ENCODE data around the gene TMEM229A.
"Not testable (repeated sequence)": the region's sequence is repeated elsewhere in the genome, so short reads cannot be mapped to it uniquely, and the experiment has no call there.

Gene TMEM229A

GRCh38 chr7:124031406-124031805 is 1.5 kb downstream of the TMEM229A start:
- DNase-seq, result no peak

DNA sequence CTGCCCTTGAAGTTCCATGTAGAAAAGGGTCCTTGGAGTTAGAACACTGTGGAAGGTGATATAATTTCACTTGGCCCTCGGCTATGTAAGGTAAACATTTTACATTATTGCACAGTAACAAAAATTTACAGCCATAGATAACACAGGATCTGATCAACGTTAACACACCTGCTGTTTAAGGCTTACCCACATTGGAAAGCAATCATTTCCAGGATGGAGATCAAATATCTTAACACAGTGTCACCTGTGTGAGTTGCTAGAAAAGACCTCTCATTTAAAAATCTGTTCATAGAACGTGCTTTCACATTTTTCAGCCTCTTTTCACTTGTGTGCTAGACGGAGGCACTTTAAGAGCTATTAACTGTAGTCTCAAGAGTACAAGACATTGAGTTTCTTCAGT is 1.9 kb downstream of the TMEM229A start:
- DNase-seq, result no peak

DNA sequence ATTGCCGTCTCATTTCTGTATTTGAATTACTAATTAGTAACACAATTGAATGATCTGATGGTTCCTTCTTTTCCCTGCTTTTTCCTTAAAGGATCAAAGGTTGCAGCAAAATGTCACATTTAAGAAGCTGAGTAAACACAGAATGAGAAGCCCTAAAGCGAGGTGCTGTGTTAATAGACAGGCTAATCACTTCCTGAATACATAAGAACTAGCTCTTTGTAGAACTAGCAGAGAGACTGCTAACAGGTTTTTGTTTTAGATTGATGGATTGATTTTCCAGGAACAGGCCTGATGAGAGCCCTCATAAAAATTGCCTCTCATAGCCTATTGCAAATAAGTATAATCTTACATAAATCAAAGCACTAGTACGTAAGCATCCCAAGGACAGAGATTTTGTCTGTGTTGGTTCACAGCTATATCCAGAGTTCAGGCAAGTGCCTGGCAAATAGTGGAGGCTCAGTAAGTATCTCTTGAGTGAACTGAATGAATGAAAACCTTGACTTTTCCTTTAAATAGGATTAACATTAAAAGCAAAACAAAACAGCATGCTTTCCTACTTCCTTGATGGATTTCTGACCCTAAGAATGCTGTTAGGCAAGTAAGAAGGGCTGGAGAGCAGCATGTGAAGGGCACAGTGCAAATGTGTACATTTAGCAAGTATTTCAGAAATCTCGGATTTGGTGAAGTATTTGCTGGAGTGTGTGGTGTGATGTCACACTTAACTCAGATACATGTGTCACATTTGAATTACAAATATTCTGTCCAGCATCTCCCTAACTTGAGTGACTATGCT is 3.3 kb downstream of the TMEM229A start:
- DNase-seq, result no peak

DNA sequence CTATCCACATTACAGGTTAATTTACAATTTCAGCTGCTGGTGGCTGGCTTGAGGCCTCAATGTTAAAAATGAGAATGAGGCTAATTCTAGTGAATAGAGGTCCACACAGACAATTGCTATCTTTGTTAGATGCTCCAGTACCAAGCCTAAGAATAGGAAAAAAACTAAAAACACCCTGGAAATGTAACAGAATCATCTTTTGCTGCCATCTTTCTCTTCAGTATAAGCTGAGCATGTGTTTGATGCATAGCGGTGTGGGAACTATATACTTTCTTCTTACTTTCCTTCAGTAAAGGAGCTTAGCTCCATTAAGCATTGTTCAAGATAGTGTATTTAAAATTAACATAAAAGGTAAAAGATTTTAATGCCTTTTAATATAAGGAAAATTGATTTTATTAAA is 5.6 kb downstream of the TMEM229A start:
- no peak for DNase-seq

- DNase-seq, result not testable (repeated sequence)
Measured at GRCh38 chr7:124024329-124024728, 8.5 kb downstream of the TMEM229A start.

- DNase-seq, result no peak
Measured at GRCh38 chr7:124022551-124022950, 10.3 kb downstream of the TMEM229A start.

GRCh38 chr7:124020060-124020459 is 12.8 kb downstream of the TMEM229A start:
- no peak for DNase-seq

- no peak for DNase-seq
Measured at GRCh38 chr7:124013306-124013705, 19.6 kb downstream of the TMEM229A start.

- no peak for DNase-seq
Measured at GRCh38 chr7:124012864-124013263, 20.0 kb downstream of the TMEM229A start.

- DNase-seq, result no peak
Measured at GRCh38 chr7:124009321-124009720, 23.5 kb downstream of the TMEM229A start.

GRCh38 chr7:124008296-124008695 is 24.6 kb downstream of the TMEM229A start:
- not testable (repeated sequence) for DNase-seq

GRCh38 chr7:123999703-124000102 is 33.2 kb downstream of the TMEM229A start:
- DNase-seq, result no peak

GRCh38 chr7:123998921-123999320 is 33.9 kb downstream of the TMEM229A start:
- no peak for DNase-seq

- no peak for DNase-seq
Measured at GRCh38 chr7:123996327-123996625, 36.6 kb downstream of the TMEM229A start.

DNA sequence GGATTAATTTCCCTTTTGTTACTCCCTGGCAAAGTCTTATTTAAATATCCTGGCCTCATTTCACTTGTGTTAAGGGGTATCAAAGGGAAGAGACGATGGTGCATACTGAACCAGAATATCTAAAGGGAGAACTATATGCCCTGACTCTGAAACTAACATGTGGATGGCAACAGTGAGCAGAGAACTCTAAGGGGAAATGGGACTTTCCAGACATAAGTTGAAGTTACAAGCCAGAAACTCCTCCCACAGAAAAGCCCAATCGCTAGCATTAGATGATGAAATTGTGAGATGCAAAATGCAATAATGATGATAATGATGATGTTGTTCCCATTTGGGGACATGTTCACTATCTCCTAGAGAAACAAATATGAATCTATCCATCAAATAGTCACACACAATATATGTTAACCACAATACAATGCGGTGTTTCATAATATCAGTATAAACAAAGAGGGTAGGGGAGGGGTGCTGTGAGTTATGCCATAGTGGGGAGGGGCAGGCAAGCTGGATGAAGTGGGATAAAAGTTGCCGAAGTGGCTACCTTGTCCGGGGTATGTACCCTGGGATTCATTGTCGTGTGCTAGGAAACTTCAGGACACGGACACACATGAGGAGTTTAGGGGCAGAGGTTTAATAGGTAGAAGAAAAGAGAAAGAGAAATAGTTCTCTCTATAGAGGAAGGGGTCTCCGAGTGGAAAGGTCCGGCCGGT is 37.1 kb downstream of the TMEM229A start:
- no peak for DNase-seq

- no peak for DNase-seq
Measured at GRCh38 chr7:123994449-123994848, 38.4 kb downstream of the TMEM229A start.

DNA sequence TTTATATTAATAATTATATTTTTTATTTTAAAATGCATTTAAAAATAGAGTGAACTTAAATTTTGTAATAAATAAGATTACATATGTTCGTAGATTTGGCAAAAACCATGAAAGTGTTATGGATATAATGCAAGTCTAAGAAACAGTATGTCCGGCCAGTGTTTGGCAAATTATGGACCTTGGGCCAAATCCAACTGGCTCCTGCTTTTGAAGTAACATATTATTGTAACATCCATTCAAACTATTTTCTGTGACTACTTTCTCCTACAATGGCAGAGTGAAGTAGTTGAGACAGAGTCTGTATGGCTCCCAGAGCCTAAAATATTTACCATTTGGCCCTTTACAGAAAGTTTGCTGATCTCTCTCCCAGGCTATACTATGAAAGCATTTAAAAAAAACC is 38.9 kb downstream of the TMEM229A start:
- no peak for DNase-seq

GRCh38 chr7:123992913-123993518 is 39.9 kb downstream of the TMEM229A start:
- DNase-seq, result no peak

GRCh38 chr7:123987445-123987844 is 45.4 kb downstream of the TMEM229A start:
- no peak for DNase-seq
